Mesenchymal stem cell (in vitro differentiated cells and primary cell): ENCODE results near the gene PARD3.
A peak's percentile ranks its signal among the peaks of the same experiment; 100 is the strongest.

Experiments used
- DNase-seq: peaks from one replicate; pipeline ENCODE4 v3.0.0-alpha.2; 2013
- H2AFZ ChIP-seq: one replicate; pipeline ENCODE4 v1.6.1; 2013; ENCODE audit warnings: low read depth, mild to moderate bottlenecking, control low read depth, inconsistent platforms, low read length, moderate library complexity
- H2AK5ac ChIP-seq: 2 replicates; pipeline ENCODE4 v1.6.1; 2013; ENCODE audit warnings: low read length, moderate library complexity, mild to moderate bottlenecking, inconsistent platforms; ENCODE audit not compliant: severe bottlenecking
- H2BK120ac ChIP-seq: one replicate; pipeline ENCODE4 v1.6.1; 2013; ENCODE audit warnings: low read depth, mild to moderate bottlenecking, inconsistent platforms, low read length, moderate library complexity
- H2BK12ac ChIP-seq, 2 experiments: one replicate each; pipeline ENCODE4 v1.6.1; 2013; ENCODE audit warnings: inconsistent platforms in 2 of 2, low read length in 2 of 2, mild to moderate bottlenecking in 2 of 2, moderate library complexity in 2 of 2, control low read depth in 1 of 2
- H2BK15ac ChIP-seq: one replicate; pipeline ENCODE4 v1.6.1; 2013; ENCODE audit warnings: mild to moderate bottlenecking, low read depth, inconsistent platforms; ENCODE audit not compliant: poor library complexity, severe bottlenecking
- H2BK5ac ChIP-seq: 2 replicates; pipeline ENCODE4 v1.6.1; 2013; ENCODE audit warnings: low read depth, mild to moderate bottlenecking, low read length, control low read depth, inconsistent platforms; ENCODE audit not compliant: poor library complexity, severe bottlenecking
- H3K14ac ChIP-seq, 2 experiments: one replicate each; pipeline ENCODE4 v1.6.1; 2013; ENCODE audit warnings: inconsistent platforms in 2 of 2, low read length in 2 of 2, control low read depth in 1 of 2, mild to moderate bottlenecking in 1 of 2, moderate library complexity in 1 of 2
- H3K18ac ChIP-seq, 2 experiments: one replicate each; pipeline ENCODE4 v1.6.1; 2013; ENCODE audit warnings: inconsistent platforms in 2 of 2, low read length in 2 of 2, control low read depth in 1 of 2, low read depth in 1 of 2, mild to moderate bottlenecking in 1 of 2
- H3K23ac ChIP-seq, 2 experiments: one replicate each; pipeline ENCODE4 v1.6.1; 2013; ENCODE audit warnings: inconsistent platforms in 2 of 2, low read length in 2 of 2, mild to moderate bottlenecking in 2 of 2, moderate library complexity in 2 of 2, control low read depth in 1 of 2
- H3K27ac ChIP-seq: 2 replicates; pipeline ENCODE4 v1.5.1; 2013; ENCODE audit warnings: mild to moderate bottlenecking, moderate library complexity, low read length, control low read depth, inconsistent platforms; ENCODE audit not compliant: poor library complexity, severe bottlenecking
- H3K27me3 ChIP-seq, 2 experiments: 2 replicates each; pipeline versions ENCODE4 v1.6.1 to v1.7.0; 2013; ENCODE audit warnings: low read length in 2 of 2, mild to moderate bottlenecking in 2 of 2, moderate library complexity in 2 of 2, control low read depth in 1 of 2, inconsistent platforms in 1 of 2; ENCODE audit not compliant: control insufficient read depth in 1 of 2, insufficient read depth in 1 of 2
- H3K36me3 ChIP-seq, 2 experiments: 2 replicates each; pipeline versions ENCODE4 v1.6.1 to v1.7.0; 2013; ENCODE audit warnings: low read length in 2 of 2, control low read depth in 1 of 2, inconsistent platforms in 1 of 2, low read depth in 1 of 2, mild to moderate bottlenecking in 1 of 2; ENCODE audit not compliant: insufficient read depth in 2 of 2, control insufficient read depth in 1 of 2
- H3K4ac ChIP-seq, 2 experiments: one replicate each; pipeline ENCODE4 v1.6.1; 2013; ENCODE audit warnings: inconsistent platforms in 2 of 2, low read length in 2 of 2, mild to moderate bottlenecking in 2 of 2, moderate library complexity in 2 of 2, control low read depth in 1 of 2, low read depth in 1 of 2
- H3K4me1 ChIP-seq: 2 replicates; pipeline ENCODE4 v1.6.1; 2013; ENCODE audit warnings: low read depth, low read length, control low read depth; ENCODE audit not compliant: control insufficient read depth, insufficient read depth
- H3K4me2 ChIP-seq: 2 replicates; pipeline ENCODE4 v1.6.1; 2013; ENCODE audit warnings: low read length, mild to moderate bottlenecking, inconsistent platforms; ENCODE audit not compliant: poor library complexity, severe bottlenecking
- H3K4me3 ChIP-seq, 2 experiments: 2 replicates each; pipeline versions ENCODE4 v1.5.1 to v1.7.0; 2013; ENCODE audit warnings: low read length in 2 of 2, mild to moderate bottlenecking in 2 of 2, control low read depth in 1 of 2, low read depth in 1 of 2; ENCODE audit not compliant: insufficient read depth in 1 of 2
- H3K79me1 ChIP-seq: replicated peaks from 2 replicates; pipeline ENCODE4 v1.6.1; 2013; ENCODE audit warnings: mild to moderate bottlenecking, control low read depth, low read length, inconsistent platforms; ENCODE audit not compliant: poor library complexity, severe bottlenecking
- H3K9ac ChIP-seq: 2 replicates; pipeline ENCODE4 v1.7.0; 2013; ENCODE audit warnings: mild to moderate bottlenecking, low read length, moderate library complexity
- H3K9me3 ChIP-seq: 2 replicates; pipeline ENCODE4 v1.7.0; 2013; ENCODE audit warnings: mild to moderate bottlenecking, low read length; ENCODE audit not compliant: control insufficient read depth
- H4K8ac ChIP-seq: one replicate; pipeline ENCODE4 v1.6.1; 2013; ENCODE audit warnings: inconsistent platforms, mild to moderate bottlenecking, low read length, moderate library complexity
- H4K91ac ChIP-seq: one replicate; pipeline ENCODE4 v1.6.1; 2013; ENCODE audit warnings: mild to moderate bottlenecking, low read length, inconsistent platforms
- WGBS: methylation state at CpG from one replicate; pipeline ENCODE4 v1.1.7; 2013; ENCODE audit warnings: mixed read lengths; 5-methylcytosine and 5-hydroxymethylcytosine counted together

The PARD3 gene

GRCh38 chr10:34535872-34536271 lies 279.2 kb downstream of the PARD3 start:
- H3K27me3 ChIP-seq: no peaks in the 10 kb centered on the region
- no peak overlapping the region for H2BK12ac ChIP-seq
- H4K8ac ChIP-seq: no peak overlapping the region
- H3K4ac ChIP-seq: no peak overlapping the region
- no peak overlapping the region for H3K4me2 ChIP-seq
- no peak overlapping the region for H2BK120ac ChIP-seq
- H3K79me1 ChIP-seq: peaks cover 24% of the 10 kb centered on the region
- H4K91ac ChIP-seq: no peak overlapping the region
- H2AFZ ChIP-seq: no peak overlapping the region
- H2BK15ac ChIP-seq: no peak overlapping the region
- H3K36me3 ChIP-seq: peaks cover 0 to 3% of the 10 kb centered on the region in 2 experiments
- H3K9ac ChIP-seq: no peak overlapping the region
- H2BK5ac ChIP-seq: no peak overlapping the region
- no peak for DNase-seq
- H3K18ac ChIP-seq: no peak overlapping the region
- H3K9me3 ChIP-seq: peaks cover 10% of the 10 kb centered on the region
- peaks cover 10% of the 10 kb centered on the region for H3K4me1 ChIP-seq
- H3K23ac ChIP-seq: no peak overlapping the region
- WGBS: 71% methylated on average over 3 of the region's 4 CpGs
- no peak overlapping the region for H3K4me3 ChIP-seq
- no peak overlapping the region for H3K27ac ChIP-seq
- no peak overlapping the region for H3K14ac ChIP-seq
- H2AK5ac ChIP-seq: no peak overlapping the region

- Histone ChIP-seq H2BK5ac (no peak overlapping the region), H2BK12ac (no peak overlapping the region), H3K4me2 (no peak overlapping the region), H3K27me3 (no peaks in the 10 kb centered on the region), H3K4me3 (no peak overlapping the region), H3K79me1 (peaks cover 20% of the 10 kb centered on the region), H2AFZ (no peak overlapping the region), H3K14ac (no peak overlapping the region), H2BK15ac (no peak overlapping the region), H3K18ac (no peak overlapping the region), H4K91ac (no peak overlapping the region), H2AK5ac (peak overlapping the region; percentile 57), H2BK120ac (no peak overlapping the region), H3K27ac (no peak overlapping the region), H3K23ac (no peak overlapping the region), H4K8ac (no peak overlapping the region), H3K4ac (no peak overlapping the region), H3K4me1 (peaks cover 13% of the 10 kb centered on the region), H3K36me3 (no peaks in the 10 kb centered on the region), H3K9ac (no peak overlapping the region), H3K9me3 (peaks cover 17% of the 10 kb centered on the region)
- WGBS: 96% methylated on average over 4 of the region's 4 CpGs
- no peak for DNase-seq
These were observed 284.3 kb downstream of the PARD3 start for GRCh38 chr10:34530778-34531177.

GRCh38 chr10:34528320-34528719 lies 286.8 kb downstream of the PARD3 start:
- Histone ChIP-seq H3K4ac (no peak overlapping the region), H4K91ac (no peak overlapping the region), H3K36me3 (no peaks in the 10 kb centered on the region), H3K79me1 (peaks cover 16% of the 10 kb centered on the region), H4K8ac (no peak overlapping the region), H3K9ac (peak overlapping the region; percentile 78), H2BK15ac (no peak overlapping the region), H2AK5ac (no peak overlapping the region), H2BK120ac (no peak overlapping the region), H3K27me3 (no peaks in the 10 kb centered on the region), H3K14ac (no peak overlapping the region), H2AFZ (no peak overlapping the region), H3K4me3 (no peak overlapping the region), H3K23ac (no peak overlapping the region), H2BK5ac (peak overlapping the region; percentile 4), H3K27ac (peak overlapping the region; percentile 93), H3K18ac (no peak overlapping the region), H3K4me2 (no peak overlapping the region), H2BK12ac (no peak overlapping the region), H3K4me1 (peaks cover 7% of the 10 kb centered on the region), H3K9me3 (peaks cover 17% of the 10 kb centered on the region)
- 0% methylated on average over 3 of the region's 3 CpGs for WGBS
- DNase-seq: peak; percentile 94

- peak overlapping the region; percentile 78 for H3K9ac ChIP-seq
- no peak overlapping the region for H2BK120ac ChIP-seq
- peak overlapping the region; percentile 87 for H4K8ac ChIP-seq
- peak overlapping the region; percentile 44 to 85 for H2BK12ac ChIP-seq
- peaks cover 17% of the 10 kb centered on the region for H3K9me3 ChIP-seq
- H3K4ac ChIP-seq: peak overlapping the region; percentile 10 to 20
- H2AK5ac ChIP-seq: peak overlapping the region; percentile 79
- peak overlapping the region in 1 of 2 experiments; percentile 57 for H3K4me3 ChIP-seq
- H3K36me3 ChIP-seq: no peaks in the 10 kb centered on the region
- H2BK15ac ChIP-seq: no peak overlapping the region
- 9% methylated on average over 7 of the region's 7 CpGs for WGBS
- H3K18ac ChIP-seq: peak overlapping the region; percentile 74 to 81
- H2BK5ac ChIP-seq: peak overlapping the region; percentile 66
- H2AFZ ChIP-seq: no peak overlapping the region
- no peak overlapping the region for H3K4me2 ChIP-seq
- peak overlapping the region; percentile 93 for H3K27ac ChIP-seq
- H3K79me1 ChIP-seq: peaks cover 16% of the 10 kb centered on the region
- H3K4me1 ChIP-seq: peaks cover 7% of the 10 kb centered on the region
- H3K14ac ChIP-seq: no peak overlapping the region
- DNase-seq: peak; percentile 98
- H4K91ac ChIP-seq: peak overlapping the region; percentile 86
- no peak overlapping the region for H3K23ac ChIP-seq
- no peaks in the 10 kb centered on the region for H3K27me3 ChIP-seq
These were observed 288.1 kb downstream of the PARD3 start for GRCh38 chr10:34526758-34527730.
